ENCODE measurements around the gene TRABD2B. TPM values are rescaled to one million over a fixed set of nuclear protein-coding genes. Genes with fewer than 3 reads are reported as not detected.
A peak's percentile ranks its signal among the peaks of the same experiment; 100 is the strongest.

Gene TRABD2B
- total and polyA plus RNA-seq, 2 of the 13 experiments (the other 11 are each of a cell fraction or from before 2014, with no cell fraction given): 0.04 TPM; not detected in 1

DNA sequence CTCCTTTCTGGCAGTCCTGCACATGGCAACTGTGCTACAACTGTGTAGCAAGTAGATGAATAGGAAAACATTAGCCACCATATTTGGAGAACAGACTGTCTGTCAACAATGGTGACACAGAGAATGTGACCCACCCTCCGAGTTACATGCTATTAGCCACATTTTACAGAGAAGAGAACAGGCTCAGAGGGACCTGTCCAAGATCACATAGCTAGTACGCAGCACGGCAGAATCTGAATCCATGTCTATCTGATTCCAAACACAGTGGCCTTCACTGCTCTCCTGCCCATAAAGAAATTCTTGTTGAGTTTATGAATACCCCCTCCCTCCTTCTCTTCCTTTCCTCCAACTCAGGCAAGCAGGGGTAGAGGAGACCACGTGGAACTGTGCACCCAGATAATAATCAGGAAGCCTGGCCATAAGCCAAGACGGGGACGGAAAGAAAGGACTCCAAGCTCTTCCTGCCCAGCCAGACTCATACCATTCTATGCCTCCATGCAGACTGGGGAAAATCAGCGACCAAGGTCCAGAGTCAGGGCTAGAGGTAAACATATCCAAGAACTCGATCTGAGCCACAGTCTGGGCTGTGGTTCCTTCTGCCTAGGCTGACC, 78.8 kb downstream of the TRABD2B start (continued):
- TF ChIP-seq RORA (CRISPR knock-in tag; IDR thresholded peaks at IDR 0.05) (no peak), ZFP36L2 (CRISPR knock-in tag; IDR thresholded peaks at IDR 0.05) (no peak), TOE1 (CRISPR knock-in tag; IDR thresholded peaks at IDR 0.05) (no peak), KDM5A (IDR thresholded peaks at IDR 0.05; ENCODE audit: borderline replicate concordance, low read length) (no peak; the same call in 1 of the 2 replicates), TEF (CRISPR knock-in tag; IDR thresholded peaks at IDR 0.05) (no peak), ELF4 (CRISPR knock-in tag; IDR thresholded peaks at IDR 0.05; ENCODE audit: borderline replicate concordance) (no peak), YEATS4 (CRISPR knock-in tag; IDR thresholded peaks at IDR 0.05; ENCODE audit: borderline replicate concordance) (peak; percentile 38; the same call in 1 of the 2 replicates), EEA1 (CRISPR knock-in tag; IDR thresholded peaks at IDR 0.05; ENCODE audit: borderline replicate concordance) (no peak), ZBTB38 (CRISPR knock-in tag; IDR thresholded peaks at IDR 0.05) (0 out of 2 replicates have a peak, but pooled peaks have one; percentile 45), ZNF761 (CRISPR knock-in tag; conservative IDR thresholded peaks at IDR 0.05) (no peak), TAF1 (CRISPR knock-in tag; IDR thresholded peaks at IDR 0.05) (no peak; the same call in 1 of the 2 replicates), FIP1L1 (IDR thresholded peaks at IDR 0.05; ENCODE audit: borderline replicate concordance, insufficient read depth, low read depth, low read length) (0 out of 2 replicates have a peak, but pooled peaks have one; percentile 12), ZNF17 (CRISPR knock-in tag; IDR thresholded peaks at IDR 0.05) (no peak), MEIS2 (CRISPR knock-in tag; IDR thresholded peaks at IDR 0.05) (peak; percentile 41; the same call in 1 of the 2 replicates), PAX8 (CRISPR knock-in tag; IDR thresholded peaks at IDR 0.05; ENCODE audit: borderline replicate concordance) (no peak), HNRNPK (IDR thresholded peaks at IDR 0.05; ENCODE audit: low read depth, low read length, poor library complexity, severe bottlenecking) (no peak), CENPX (CRISPR knock-in tag; IDR thresholded peaks at IDR 0.05) (no peak), ZNF30 (CRISPR knock-in tag; IDR thresholded peaks at IDR 0.05) (no peak)
- TF ChIP-seq, protein P1, sequence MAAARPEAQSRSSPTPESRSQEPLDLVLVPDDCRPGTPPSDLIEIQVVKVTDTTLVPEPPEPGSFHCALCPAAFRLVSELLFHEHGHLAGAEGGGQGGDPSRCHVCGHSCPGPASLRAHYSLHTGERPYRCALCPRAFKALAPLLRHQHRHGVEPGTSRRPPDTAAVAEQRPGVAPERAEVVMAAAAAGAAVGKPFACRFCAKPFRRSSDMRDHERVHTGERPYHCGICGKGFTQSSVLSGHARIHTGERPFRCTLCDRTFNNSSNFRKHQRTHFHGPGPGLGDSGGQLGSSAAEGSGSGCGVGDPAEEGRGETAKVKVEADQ (CRISPR knock-in tag; IDR thresholded peaks at IDR 0.05; ENCODE audit: borderline replicate concordance): no peak
- TF ChIP-seq, protein P2, sequence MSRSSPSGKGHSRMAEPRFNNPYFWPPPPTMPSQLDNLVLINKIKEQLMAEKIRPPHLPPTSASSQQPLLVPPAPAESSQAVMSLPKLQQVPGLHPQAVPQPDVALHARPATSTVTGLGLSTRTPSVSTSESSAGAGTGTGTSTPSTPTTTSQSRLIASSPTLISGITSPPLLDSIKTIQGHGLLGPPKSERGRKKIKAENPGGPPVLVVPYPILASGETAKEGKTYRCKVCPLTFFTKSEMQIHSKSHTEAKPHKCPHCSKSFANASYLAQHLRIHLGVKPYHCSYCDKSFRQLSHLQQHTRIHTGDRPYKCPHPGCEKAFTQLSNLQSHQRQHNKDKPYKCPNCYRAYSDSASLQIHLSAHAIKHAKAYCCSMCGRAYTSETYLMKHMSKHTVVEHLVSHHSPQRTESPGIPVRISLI (CRISPR knock-in tag; IDR thresholded peaks at IDR 0.05; ENCODE audit: borderline replicate concordance): no peak
- TF ChIP-seq, protein P3, sequence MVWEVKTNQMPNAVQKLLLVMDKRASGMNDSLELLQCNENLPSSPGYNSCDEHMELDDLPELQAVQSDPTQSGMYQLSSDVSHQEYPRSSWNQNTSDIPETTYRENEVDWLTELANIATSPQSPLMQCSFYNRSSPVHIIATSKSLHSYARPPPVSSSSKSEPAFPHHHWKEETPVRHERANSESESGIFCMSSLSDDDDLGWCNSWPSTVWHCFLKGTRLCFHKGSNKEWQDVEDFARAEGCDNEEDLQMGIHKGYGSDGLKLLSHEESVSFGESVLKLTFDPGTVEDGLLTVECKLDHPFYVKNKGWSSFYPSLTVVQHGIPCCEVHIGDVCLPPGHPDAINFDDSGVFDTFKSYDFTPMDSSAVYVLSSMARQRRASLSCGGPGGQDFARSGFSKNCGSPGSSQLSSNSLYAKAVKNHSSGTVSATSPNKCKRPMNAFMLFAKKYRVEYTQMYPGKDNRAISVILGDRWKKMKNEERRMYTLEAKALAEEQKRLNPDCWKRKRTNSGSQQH (CRISPR knock-in tag; IDR thresholded peaks at IDR 0.05; ENCODE audit: low read depth): no peak
- TF ChIP-seq, protein P4, sequence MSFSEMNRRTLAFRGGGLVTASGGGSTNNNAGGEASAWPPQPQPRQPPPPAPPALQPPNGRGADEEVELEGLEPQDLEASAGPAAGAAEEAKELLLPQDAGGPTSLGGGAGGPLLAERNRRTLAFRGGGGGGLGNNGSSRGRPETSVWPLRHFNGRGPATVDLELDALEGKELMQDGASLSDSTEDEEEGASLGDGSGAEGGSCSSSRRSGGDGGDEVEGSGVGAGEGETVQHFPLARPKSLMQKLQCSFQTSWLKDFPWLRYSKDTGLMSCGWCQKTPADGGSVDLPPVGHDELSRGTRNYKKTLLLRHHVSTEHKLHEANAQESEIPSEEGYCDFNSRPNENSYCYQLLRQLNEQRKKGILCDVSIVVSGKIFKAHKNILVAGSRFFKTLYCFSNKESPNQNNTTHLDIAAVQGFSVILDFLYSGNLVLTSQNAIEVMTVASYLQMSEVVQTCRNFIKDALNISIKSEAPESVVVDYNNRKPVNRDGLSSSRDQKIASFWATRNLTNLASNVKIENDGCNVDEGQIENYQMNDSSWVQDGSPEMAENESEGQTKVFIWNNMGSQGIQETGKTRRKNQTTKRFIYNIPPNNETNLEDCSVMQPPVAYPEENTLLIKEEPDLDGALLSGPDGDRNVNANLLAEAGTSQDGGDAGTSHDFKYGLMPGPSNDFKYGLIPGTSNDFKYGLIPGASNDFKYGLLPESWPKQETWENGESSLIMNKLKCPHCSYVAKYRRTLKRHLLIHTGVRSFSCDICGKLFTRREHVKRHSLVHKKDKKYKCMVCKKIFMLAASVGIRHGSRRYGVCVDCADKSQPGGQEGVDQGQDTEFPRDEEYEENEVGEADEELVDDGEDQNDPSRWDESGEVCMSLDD (CRISPR knock-in tag; IDR thresholded peaks at IDR 0.05; ENCODE audit: borderline replicate concordance): no peak
